Psoas muscle (tissue), 8 donors: Measurements from ENCODE around the gene CHD9NB. TPM values are rescaled to one million over a fixed set of nuclear protein-coding genes. Genes with fewer than 3 reads are reported as not detected.
"Not testable (repeated sequence)": the region's sequence is repeated elsewhere in the genome, so short reads cannot be mapped to it uniquely, and the experiment has no call there.

ENCODE experiments used
- ATAC-seq, 4 donors: fragments of 200-7000 bp; cut with Tn5 transposase; one replicate each; pipeline ENCODE4 v1.9.1; 2020; ENCODE audit warnings: moderate library complexity in 3 of 4, mild to moderate bottlenecking in 2 of 4
- DNase-seq, 2 donors: peaks; one replicate each; pipeline ENCODE4 v3.0.0-alpha.2; 2020
- H3K27ac ChIP-seq: fragments of 200-600 bp; one replicate; pipeline ENCODE4 v1.8.0; 2022
- H3K27me3 ChIP-seq, 3 donors: fragments of 200-600 bp in 1 of 3; one replicate each; pipeline versions ENCODE4 v1.6.1 to v1.8.0; 2013 to 2022; ENCODE audit warnings: low read length in 2 of 3, mild to moderate bottlenecking in 2 of 3, moderate library complexity in 1 of 3; ENCODE audit not compliant: insufficient read depth in 3 of 3
- H3K36me3 ChIP-seq, 2 donors: fragments of 200-600 bp in 1 of 2; one replicate each; pipeline versions ENCODE4 v1.6.1 to v1.8.0; 2013 to 2022; ENCODE audit warnings: low read depth in 1 of 2, mild to moderate bottlenecking in 1 of 2, moderate library complexity in 1 of 2; ENCODE audit not compliant: insufficient read depth in 1 of 2
- H3K4me1 ChIP-seq: fragments of 200-600 bp; one replicate; pipeline ENCODE4 v1.8.0; 2022
- H3K4me3 ChIP-seq: fragments of 200-600 bp; one replicate; pipeline ENCODE4 v1.8.0; 2022; ENCODE audit warnings: mild to moderate bottlenecking
- H3K9me3 ChIP-seq: fragments of 200-600 bp; one replicate; pipeline ENCODE4 v1.8.0; 2022
- CTCF ChIP-seq: fragments of 200-600 bp; IDR thresholded peaks from one replicate; pipeline ENCODE4 v1.8.0; 2022; ENCODE audit warnings: antibody characterized with exemption
- WGBS, 3 donors: extraction: QIAGEN DNeasy Blood & Tissue Kit; methylation state at CpG; one replicate each; pipeline versions ENCODE4 v1.1.6 to v1.1.7; 2013; 5-methylcytosine and 5-hydroxymethylcytosine counted together
- intact Hi-C, 2 donors: fragments of 100-400 bp; cut with DNase I; formaldehyde crosslinking; loops; one replicate each; pipeline versions ENCODE4 v1.11.0 to v1.14.2; 2022
- polyA plus RNA-seq, 3 donors: library from polyadenylated mRNA; stranded (reverse); fragments of 200-250 nt; gene quantifications; one replicate each; pipeline ENCODE4 v1.2.3, GENCODE V29; 2013
- total RNA-seq, 4 donors: library from RNA; stranded (reverse); fragmentation: NEBNext Ultra II Directional in 2 of 4; extraction: Animal tissue kit (Norgen Biotek cat#: 25700) in 2 of 4; gene quantifications; one replicate each; pipeline versions ENCODE4 v1.2.1 to v1.2.4, GENCODE V29; 2021 to 2023
- donor health status: healthy with polysubstance abuse.
- donor health status: DM: no; HTN: no; CAD: no; lungs with moderate emphysema.
- donor health status: Bipolar disorder and iron deficiency.
- donor health status: healthy.
- donor health status: DM: yes; HTN: yes; CAD: no.
- donor health status: DM: no; HTN: no; CAD: no.
- donor health status: DM: no; HTN: no; CAD: no.
- donor health status: DM: yes; HTN: yes; CAD: no.

Gene CHD9NB
- total and polyA plus RNA-seq, 7 donors, result 0.05 to 0.77 (median 0.18) TPM; not detected in 1

GRCh38 chr16:53078247-53078646 lies 25.6 kb upstream of the CHD9NB start:
- DNase-seq, result no peak
- ATAC-seq, result no peak
- H3K4me1 ChIP-seq, result peaks cover 33% of the 10 kb centered on the region
- no peak for TF ChIP-seq CTCF
- H3K4me3 ChIP-seq, result no peak overlapping the region
- no peaks in the 10 kb centered on the region for H3K27me3 ChIP-seq
- intact Hi-C loops, result no loop called here
- WGBS, 3 donors, result 71 to 83% (median 80%) methylated on average over 2 of the region's 2 CpGs
- no peak overlapping the region for H3K27ac ChIP-seq
- H3K9me3 ChIP-seq, result no peaks in the 10 kb centered on the region
- H3K36me3 ChIP-seq, result no peaks in the 10 kb centered on the region

GRCh38 chr16:53075461-53075860 lies 22.8 kb upstream of the CHD9NB start:
- H3K4me1 ChIP-seq, result peaks cover 20% of the 10 kb centered on the region
- WGBS, 3 donors, result 92 to 95% (median 94%) methylated on average over 7 of the region's 7 CpGs
- H3K4me3 ChIP-seq, DNase-seq, intact Hi-C loops, H3K36me3 ChIP-seq, ATAC-seq, H3K27ac ChIP-seq, H3K9me3 ChIP-seq, H3K27me3 ChIP-seq: not testable (repeated sequence)

GRCh38 chr16:53074296-53074695 lies 21.6 kb upstream of the CHD9NB start:
- H3K36me3 ChIP-seq, H3K9me3 ChIP-seq, H3K4me3 ChIP-seq, H3K27ac ChIP-seq, intact Hi-C loops, ATAC-seq, H3K27me3 ChIP-seq, H3K4me1 ChIP-seq, DNase-seq: not testable (repeated sequence)
- WGBS, 3 donors, result 65 to 97% (median 65%) methylated on average over 3 of the region's 3 CpGs

- TF ChIP-seq CTCF, result no peak
- intact Hi-C loops, result no loop called here
- ATAC-seq (no peak), DNase-seq (no peak)
- no peaks in the 10 kb centered on the region for H3K27me3 ChIP-seq
- H3K4me3 ChIP-seq, result no peak overlapping the region
- H3K36me3 ChIP-seq, result no peaks in the 10 kb centered on the region
- H3K4me1 ChIP-seq, result peaks cover 7% of the 10 kb centered on the region
- WGBS, 3 donors, result 83 to 90% (median 86%) methylated on average over 6 of the region's 6 CpGs
- H3K9me3 ChIP-seq, result no peaks in the 10 kb centered on the region
- peak overlapping the region; percentile 30 for H3K27ac ChIP-seq
These were observed 20.3 kb upstream of the CHD9NB start for GRCh38 chr16:53073022-53073421.

- peak; percentile 64 to 84 for DNase-seq
- WGBS, 3 donors, result 24 to 38% (median 32%) methylated on average over 6 of the region's 6 CpGs
- Histone ChIP-seq H3K9me3 (no peaks in the 10 kb centered on the region), H3K4me1 (peaks cover 7% of the 10 kb centered on the region), H3K4me3 (peak overlapping the region; percentile 22), H3K27ac (peak overlapping the region; percentile 50), H3K36me3 (no peaks in the 10 kb centered on the region), H3K27me3 (no peaks in the 10 kb centered on the region)
- no peak for TF ChIP-seq CTCF
- peak in 2 of 4 donors; percentile 34 to 63 for ATAC-seq
- intact Hi-C loops, result no loop called here
These were observed 19.1 kb upstream of the CHD9NB start for GRCh38 chr16:53071748-53072301.

- no peak overlapping the region for H3K27ac ChIP-seq
- 71 to 77% (median 71%) methylated on average over 2 of the region's 2 CpGs for WGBS, 3 donors
- no peak overlapping the region for H3K4me3 ChIP-seq
- DNase-seq (no peak), ATAC-seq (no peak)
- intact Hi-C loops, result no loop called here
- H3K27me3 ChIP-seq, result no peaks in the 10 kb centered on the region
- no peaks in the 10 kb centered on the region for H3K36me3 ChIP-seq
- no peak for TF ChIP-seq CTCF
- H3K9me3 ChIP-seq, result no peaks in the 10 kb centered on the region
- peaks cover 15% of the 10 kb centered on the region for H3K4me1 ChIP-seq
These were observed 17.1 kb upstream of the CHD9NB start for GRCh38 chr16:53069772-53070171.
